ENCODE results near the gene CPSF4L.

Gene CPSF4L

GRCh38 chr17:73203135-73203787, 58.4 kb downstream of the CPSF4L start:
- peak overlapping the region; percentile 83 for H3K27ac ChIP-seq

GRCh38 chr17:73201215-73202069, 60.2 kb downstream of the CPSF4L start:
- H3K27ac ChIP-seq = peak overlapping the region; percentile 83
- TF ChIP-seq CTCF (conservative IDR thresholded peaks at IDR 0.05) = no peak

More at GRCh38 chr17:73203135-73203787, 58.4 kb downstream of the CPSF4L start:
- TF ChIP-seq CTCF (conservative IDR thresholded peaks at IDR 0.05) = no peak

GRCh38 chr17:73200476-73200875, 61.2 kb downstream of the CPSF4L start:
- no peak for TF ChIP-seq CTCF (conservative IDR thresholded peaks at IDR 0.05)
- no peak overlapping the region for H3K27ac ChIP-seq

GRCh38 chr17:73199751-73200317, 61.8 kb downstream of the CPSF4L start:
- H3K27ac ChIP-seq = no peak overlapping the region
- TF ChIP-seq CTCF (conservative IDR thresholded peaks at IDR 0.05) = no peak

GRCh38 chr17:73198930-73199260, 62.8 kb downstream of the CPSF4L start:
- TF ChIP-seq CTCF (conservative IDR thresholded peaks at IDR 0.05) = no peak
- H3K27ac ChIP-seq = no peak overlapping the region
